Tibial nerve (tissue), 4 donors: ENCODE measurements around the gene RNF146.

Source experiments
- CTCF ChIP-seq, 5 experiments: fragments of 200-600 bp in 3 of 5; fragments of 450-650 bp in 2 of 5; sonication (generic) in 3 of 5; IDR thresholded peaks; one replicate each; pipeline ENCODE4 v1.5.1; 2016 to 2019; ENCODE audit warnings: antibody characterized with exemption in 5 of 5, mild to moderate bottlenecking in 3 of 5, moderate library complexity in 2 of 5
- EP300 ChIP-seq, 2 donors: sonication (generic); formaldehyde crosslinking; IDR thresholded peaks; one replicate each; pipeline ENCODE4 v1.6.1; 2017; ENCODE audit warnings: antibody characterized with exemption in 2 of 2, mild to moderate bottlenecking in 1 of 2
- POLR2A ChIP-seq, 2 donors: fragments of 450-650 bp; IDR thresholded peaks; one replicate each; pipeline ENCODE4 v1.6.1; 2017; ENCODE audit warnings: antibody characterized with exemption in 2 of 2, mild to moderate bottlenecking in 2 of 2, moderate library complexity in 2 of 2

GRCh38 chr6:127290391-127291265, 24.0 kb downstream of the RNF146 start:
- no peak for TF ChIP-seq CTCF (IDR thresholded peaks at IDR 0.05)
- no peak for TF ChIP-seq EP300 (IDR thresholded peaks at IDR 0.05)
- no peak for TF ChIP-seq POLR2A (IDR thresholded peaks at IDR 0.05)
